Right lobe of liver (tissue), 6 donors: Measurements from ENCODE around the gene ADAMTS7. TPM values are rescaled to one million over a fixed set of nuclear protein-coding genes. Genes with fewer than 3 reads are reported as not detected.
"Not testable (repeated sequence)": the region's sequence is repeated elsewhere in the genome, so short reads cannot be mapped to it uniquely, and the experiment has no call there.

Experiments
- ATAC-seq, 4 donors: fragments of 200-7000 bp; cut with Tn5 transposase; one replicate each; pipeline ENCODE4 v1.9.1; 2020; ENCODE audit warnings: mild to moderate bottlenecking in 4 of 4, moderate library complexity in 4 of 4
- DNase-seq, 3 donors: peaks; one replicate each; pipeline ENCODE4 v3.0.0-alpha.2; 2020
- H3K27ac ChIP-seq, 3 donors: fragments of 200-600 bp; one replicate each; pipeline ENCODE4 v1.8.0; 2022
- H3K27me3 ChIP-seq, 2 donors: fragments of 200-600 bp; one replicate each; pipeline ENCODE4 v1.8.0; 2022
- H3K36me3 ChIP-seq, 4 donors: fragments of 200-600 bp; sonication (generic) in 1 of 4; one replicate each; pipeline versions ENCODE4 v1.5.1 to v1.8.0; 2017 to 2022; ENCODE audit warnings: control low read depth in 1 of 4
- H3K4me1 ChIP-seq, 4 donors: fragments of 200-600 bp; sonication (generic) in 1 of 4; one replicate each; pipeline versions ENCODE4 v1.5.1 to v1.8.0; 2017 to 2022; ENCODE audit warnings: control low read depth in 1 of 4
- H3K4me3 ChIP-seq, 3 donors: fragments of 200-600 bp; one replicate each; pipeline ENCODE4 v1.8.0; 2022
- H3K9me3 ChIP-seq, 4 donors: fragments of 200-600 bp; sonication (generic) in 1 of 4; one replicate each; pipeline versions ENCODE4 v1.5.1 to v1.8.0; 2017 to 2022; ENCODE audit warnings: control low read depth in 1 of 4
- POLR2A ChIP-seq: fragments of 450-650 bp; IDR thresholded peaks from one replicate; pipeline ENCODE4 v1.6.1; 2017; ENCODE audit warnings: antibody characterized with exemption, mild to moderate bottlenecking
- WGBS: methylation state at CpG from one replicate; pipeline ENCODE4 v1.1.6; 2018; ENCODE audit warnings: low coverage, low lambda C conversion rate; ENCODE audit not compliant: insufficient coverage; ENCODE audit errors: missing lambda C conversion rate; 5-methylcytosine and 5-hydroxymethylcytosine counted together
- intact Hi-C, 2 donors: fragments of 100-400 bp; cut with DNase I; formaldehyde crosslinking; loops; one replicate each; pipeline versions ENCODE4 v1.11.2 to v1.14.1; 2022
- total RNA-seq, 6 experiments: library from RNA; depleted of rRNA in 2 of 6; stranded (reverse); fragments of >200 nt in 2 of 6; fragmentation: NEBNext Ultra II Directional in 3 of 6; extraction: Animal tissue kit (Norgen Biotek cat#: 25700) in 3 of 6; gene quantifications; one replicate each; pipeline versions ENCODE4 v1.1.0 to v1.2.4, GENCODE V29; 2016 to 2023
- TF ChIP-seq, protein P1 (sequence below), 4 donors: fragments of 200-600 bp in 3 of 4; fragments of 450-650 bp in 1 of 4; IDR thresholded peaks; one replicate each; pipeline versions ENCODE4 v1.5.1 to v1.8.0; 2016 to 2022; ENCODE audit warnings: antibody characterized with exemption in 4 of 4, mild to moderate bottlenecking in 2 of 4
- donor health status: DM: no; HTN: yes; CAD: no.
- donor health status: DM: no; HTN: no; CAD: no.
- donor health status: DM: no; HTN: no; CAD: no.
- donor health status: DM: no; HTN: yes; CAD: no.
- donor health status: DM: no; HTN: yes; CAD: no.

Gene ADAMTS7
- total RNA-seq, 6 experiments from 2014 or later, result 0.49 to 1.4 (median 1.1) TPM

DNA sequence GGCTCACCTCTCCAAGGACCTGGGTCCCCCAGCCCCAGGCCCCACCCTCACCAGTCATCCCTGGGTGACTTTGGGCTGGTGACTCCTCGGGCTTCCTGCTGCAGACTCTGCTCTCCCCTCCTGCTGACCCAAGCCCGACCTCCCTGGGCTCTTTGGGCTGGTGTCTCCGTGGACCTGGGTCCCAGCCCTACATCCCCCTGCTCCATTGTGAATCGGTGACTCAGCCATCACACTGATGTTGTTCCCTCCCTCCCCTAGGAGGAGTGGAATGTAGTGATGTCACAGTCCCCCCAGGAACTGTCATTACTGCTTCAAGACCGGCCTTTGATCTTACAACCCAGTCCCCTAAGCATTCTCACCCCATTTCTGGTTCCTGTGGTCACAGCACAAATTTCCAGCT, 83.7 kb downstream of the ADAMTS7 start:
- Histone ChIP-seq H3K4me1 (no peaks in the 10 kb centered on the region), H3K9me3 (no peaks in the 10 kb centered on the region), H3K27me3 (no peaks in the 10 kb centered on the region), H3K36me3 (no peaks in the 10 kb centered on the region), H3K27ac (no peak overlapping the region), H3K4me3 (no peak overlapping the region)
- WGBS, result 63% methylated on average over 2 of the region's 5 CpGs
- no peak for TF ChIP-seq POLR2A
- TF ChIP-seq, protein P1, sequence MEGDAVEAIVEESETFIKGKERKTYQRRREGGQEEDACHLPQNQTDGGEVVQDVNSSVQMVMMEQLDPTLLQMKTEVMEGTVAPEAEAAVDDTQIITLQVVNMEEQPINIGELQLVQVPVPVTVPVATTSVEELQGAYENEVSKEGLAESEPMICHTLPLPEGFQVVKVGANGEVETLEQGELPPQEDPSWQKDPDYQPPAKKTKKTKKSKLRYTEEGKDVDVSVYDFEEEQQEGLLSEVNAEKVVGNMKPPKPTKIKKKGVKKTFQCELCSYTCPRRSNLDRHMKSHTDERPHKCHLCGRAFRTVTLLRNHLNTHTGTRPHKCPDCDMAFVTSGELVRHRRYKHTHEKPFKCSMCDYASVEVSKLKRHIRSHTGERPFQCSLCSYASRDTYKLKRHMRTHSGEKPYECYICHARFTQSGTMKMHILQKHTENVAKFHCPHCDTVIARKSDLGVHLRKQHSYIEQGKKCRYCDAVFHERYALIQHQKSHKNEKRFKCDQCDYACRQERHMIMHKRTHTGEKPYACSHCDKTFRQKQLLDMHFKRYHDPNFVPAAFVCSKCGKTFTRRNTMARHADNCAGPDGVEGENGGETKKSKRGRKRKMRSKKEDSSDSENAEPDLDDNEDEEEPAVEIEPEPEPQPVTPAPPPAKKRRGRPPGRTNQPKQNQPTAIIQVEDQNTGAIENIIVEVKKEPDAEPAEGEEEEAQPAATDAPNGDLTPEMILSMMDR (IDR thresholded peaks at IDR 0.05), result no peak
- intact Hi-C loops, result no loop called here
- DNase-seq (no peak), ATAC-seq (no peak)

DNA sequence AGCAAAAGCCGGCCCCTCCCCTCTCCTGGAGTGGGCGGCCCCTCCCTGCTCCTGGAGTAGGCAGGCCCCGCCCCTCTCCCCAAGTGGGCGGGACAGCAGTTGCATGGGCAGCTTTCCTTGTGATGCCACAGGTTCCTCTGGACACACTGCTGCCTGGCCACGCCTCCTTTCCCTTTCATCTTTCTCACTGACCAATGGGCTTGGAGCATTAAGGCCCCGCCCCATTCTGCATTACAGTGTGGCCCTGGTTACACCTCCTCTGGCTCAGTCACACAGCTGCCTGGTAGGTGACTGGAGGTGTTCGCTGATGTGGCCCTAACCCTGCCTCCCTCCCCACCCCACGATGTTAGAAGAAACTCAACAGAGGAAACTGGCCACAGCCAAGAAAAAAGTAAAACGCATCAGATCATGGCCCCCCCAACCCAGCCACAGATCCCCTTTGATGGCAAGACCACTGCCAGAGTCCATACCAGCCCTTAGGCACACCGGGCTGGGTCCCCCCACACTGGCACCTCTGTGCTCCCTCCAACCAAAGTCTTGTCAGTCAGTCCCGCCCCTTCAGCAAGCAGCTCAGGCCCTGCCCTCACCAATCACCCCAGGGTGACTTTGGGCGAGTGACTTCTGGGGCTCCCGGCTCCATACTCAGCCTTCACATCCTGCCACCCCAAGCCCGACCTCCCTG, 84.3 kb downstream of the ADAMTS7 start:
- H3K27ac ChIP-seq, result no peak overlapping the region
- intact Hi-C loops, result no loop called here
- H3K9me3 ChIP-seq, result no peaks in the 10 kb centered on the region
- H3K36me3 ChIP-seq, result no peaks in the 10 kb centered on the region
- TF ChIP-seq, protein P1 (IDR thresholded peaks at IDR 0.05), result no peak
- no peak for TF ChIP-seq POLR2A
- DNase-seq (no peak), ATAC-seq (no peak)
- H3K4me1 ChIP-seq, result no peaks in the 10 kb centered on the region
- no peak overlapping the region for H3K4me3 ChIP-seq
- 69% methylated on average over 5 of the region's 14 CpGs for WGBS
- H3K27me3 ChIP-seq, result no peaks in the 10 kb centered on the region

DNA sequence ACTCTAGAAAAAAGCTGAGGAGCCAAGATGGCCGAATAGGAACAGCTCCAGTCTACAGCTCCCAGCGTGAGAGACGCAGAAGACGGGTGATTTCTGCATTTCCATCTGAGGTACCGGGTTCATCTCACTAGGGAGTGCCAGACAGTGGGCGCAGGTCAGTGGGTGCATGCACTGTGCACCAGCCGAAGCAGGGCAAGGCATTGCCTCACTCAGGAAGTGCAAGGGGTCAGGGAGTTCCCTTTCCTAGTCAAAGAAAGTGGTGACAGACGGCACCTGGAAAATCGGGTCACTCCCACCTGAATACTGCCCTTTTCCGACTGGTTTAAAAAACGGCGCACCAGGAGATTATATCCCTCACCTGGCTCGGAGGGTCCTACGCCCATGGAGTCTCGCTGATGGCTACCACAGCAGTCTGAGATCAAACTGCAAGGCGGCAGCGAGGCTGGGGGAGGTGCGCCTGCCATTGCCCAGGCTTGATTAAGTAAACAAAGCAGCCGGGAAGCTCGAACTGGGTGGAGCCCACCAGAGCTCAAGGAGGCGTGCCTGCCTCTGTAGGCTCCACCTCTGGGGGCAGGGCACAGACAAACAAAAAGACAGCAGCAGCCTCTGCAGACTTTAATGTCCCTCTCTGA, 91.3 kb downstream of the ADAMTS7 start:
- ATAC-seq, H3K36me3 ChIP-seq, H3K9me3 ChIP-seq, H3K4me1 ChIP-seq, intact Hi-C loops, H3K27me3 ChIP-seq, H3K27ac ChIP-seq: not testable (repeated sequence)
- peak overlapping the region in 1 of 3 donors; percentile 19 for H3K4me3 ChIP-seq
- DNase-seq, result peak; percentile 38 to 78 (median 78)
- 13% methylated on average over 6 of the region's 21 CpGs for WGBS

DNA sequence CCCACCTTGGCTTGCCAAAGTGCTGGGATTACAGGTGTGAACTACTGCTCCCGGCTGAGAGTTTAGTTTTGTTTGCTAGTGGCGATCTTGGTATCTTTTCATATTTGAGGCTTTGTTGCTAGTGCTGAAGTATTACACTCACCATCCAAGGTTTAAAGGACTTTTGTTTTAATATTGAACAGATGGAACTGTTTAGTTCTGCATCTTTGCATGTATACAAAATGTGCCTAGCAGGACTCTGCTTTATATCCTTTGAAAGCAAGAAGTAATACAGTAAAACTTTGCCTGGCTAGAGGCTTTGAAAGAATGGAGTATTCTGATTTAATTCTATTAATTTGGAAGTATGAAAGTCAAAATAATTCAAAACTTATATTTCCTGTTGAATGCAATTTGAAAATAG, 92.4 kb downstream of the ADAMTS7 start:
- 43% methylated on average over 2 of the region's 2 CpGs for WGBS
- intact Hi-C loops, result no loop called here
- Histone ChIP-seq H3K27ac (no peak overlapping the region), H3K9me3 (no peaks in the 10 kb centered on the region), H3K4me1 (no peaks in the 10 kb centered on the region), H3K27me3 (no peaks in the 10 kb centered on the region), H3K36me3 (no peaks in the 10 kb centered on the region), H3K4me3 (no peak overlapping the region)
- ATAC-seq (no peak), DNase-seq (no peak)
- TF ChIP-seq POLR2A, result no peak
- TF ChIP-seq, protein P1 (IDR thresholded peaks at IDR 0.05), result no peak

DNA sequence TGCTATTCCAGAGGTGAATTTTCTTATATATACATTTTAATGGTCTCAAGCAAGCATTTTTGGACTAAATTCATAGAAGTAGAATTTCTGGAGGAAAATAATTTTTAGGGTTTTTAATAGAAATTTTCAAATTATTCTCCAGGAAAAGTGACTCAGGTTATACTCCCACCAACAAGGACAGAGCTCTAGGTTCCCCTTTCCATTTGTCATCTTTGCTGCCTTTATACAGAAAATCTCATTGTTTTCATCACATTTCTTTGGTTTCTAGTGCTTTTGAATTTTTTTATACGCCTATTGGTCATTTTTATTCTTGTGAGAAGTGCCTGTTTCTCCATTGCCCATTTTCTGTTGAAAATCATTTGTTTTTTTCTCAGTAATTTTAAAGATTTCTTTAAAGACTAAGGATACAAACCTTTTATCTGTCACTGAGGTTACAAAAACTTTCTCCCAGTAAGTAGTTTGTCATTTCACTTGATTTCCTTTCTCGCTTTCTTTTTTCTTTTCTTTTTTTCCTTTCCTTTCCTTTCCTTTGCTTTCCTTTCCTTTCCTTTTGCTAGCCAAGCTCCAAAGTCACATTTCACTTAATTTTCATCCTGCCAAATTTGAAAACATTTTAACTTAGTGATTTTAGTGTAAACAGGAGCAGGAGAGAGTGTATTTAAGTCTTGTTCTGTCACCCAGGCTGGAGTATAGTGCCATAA, 93.2 kb downstream of the ADAMTS7 start:
- no peaks in the 10 kb centered on the region for H3K4me1 ChIP-seq
- 74% methylated on average over 2 of the region's 2 CpGs for WGBS
- no peak overlapping the region for H3K27ac ChIP-seq

More for the DNA sequence above, 93.2 kb downstream of the ADAMTS7 start:
- Histone ChIP-seq H3K9me3 (no peaks in the 10 kb centered on the region), H3K36me3 (no peaks in the 10 kb centered on the region), H3K4me3 (no peak overlapping the region), H3K27me3 (no peaks in the 10 kb centered on the region)
- TF ChIP-seq POLR2A, result no peak
- ATAC-seq (no peak), DNase-seq (no peak)
- intact Hi-C loops, result no loop called here
